Panc1 (cell line): ENCODE results near the gene KLF12.

Experiments
- POLR2AphosphoS5 ChIP-seq: IDR thresholded peaks from 2 replicates; pipeline ENCODE4 v1.6.1; 2012; ENCODE audit warnings: mild to moderate bottlenecking, low read depth, low read length, moderate library complexity
- TF ChIP-seq, protein P1 (sequence below): fragments of 450-650 bp; IDR thresholded peaks from 2 replicates; pipeline ENCODE4 v1.5.1; 2017; ENCODE audit warnings: mild to moderate bottlenecking

DNA sequence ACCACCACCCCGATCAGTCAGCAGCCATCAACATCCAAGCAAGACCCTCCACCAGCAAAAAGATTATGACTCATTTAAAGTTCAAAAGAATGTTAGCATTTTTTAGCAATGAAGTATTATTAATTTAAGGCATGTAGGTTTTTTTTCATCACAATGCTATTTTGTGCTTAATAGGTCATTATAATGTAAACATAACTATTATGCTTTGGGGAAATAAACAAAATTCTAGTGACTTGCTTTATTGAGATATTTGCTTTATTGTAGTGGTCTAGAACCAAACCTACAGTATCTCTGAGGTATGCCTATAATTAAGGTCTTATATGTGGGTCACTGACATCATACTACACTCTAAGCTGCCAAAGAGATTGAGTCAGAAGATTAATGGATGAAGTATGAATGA is 20.0 kb downstream of the KLF12 start:
- TF ChIP-seq POLR2AphosphoS5, result no peak
- TF ChIP-seq, protein P1, sequence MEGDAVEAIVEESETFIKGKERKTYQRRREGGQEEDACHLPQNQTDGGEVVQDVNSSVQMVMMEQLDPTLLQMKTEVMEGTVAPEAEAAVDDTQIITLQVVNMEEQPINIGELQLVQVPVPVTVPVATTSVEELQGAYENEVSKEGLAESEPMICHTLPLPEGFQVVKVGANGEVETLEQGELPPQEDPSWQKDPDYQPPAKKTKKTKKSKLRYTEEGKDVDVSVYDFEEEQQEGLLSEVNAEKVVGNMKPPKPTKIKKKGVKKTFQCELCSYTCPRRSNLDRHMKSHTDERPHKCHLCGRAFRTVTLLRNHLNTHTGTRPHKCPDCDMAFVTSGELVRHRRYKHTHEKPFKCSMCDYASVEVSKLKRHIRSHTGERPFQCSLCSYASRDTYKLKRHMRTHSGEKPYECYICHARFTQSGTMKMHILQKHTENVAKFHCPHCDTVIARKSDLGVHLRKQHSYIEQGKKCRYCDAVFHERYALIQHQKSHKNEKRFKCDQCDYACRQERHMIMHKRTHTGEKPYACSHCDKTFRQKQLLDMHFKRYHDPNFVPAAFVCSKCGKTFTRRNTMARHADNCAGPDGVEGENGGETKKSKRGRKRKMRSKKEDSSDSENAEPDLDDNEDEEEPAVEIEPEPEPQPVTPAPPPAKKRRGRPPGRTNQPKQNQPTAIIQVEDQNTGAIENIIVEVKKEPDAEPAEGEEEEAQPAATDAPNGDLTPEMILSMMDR, result no peak
